Osteocyte (in vitro differentiated cells): Measurements from ENCODE around the gene LIPA. TPM values are rescaled to one million over a fixed set of nuclear protein-coding genes. Genes with fewer than 3 reads are reported as not detected.
"Not testable (repeated sequence)": the region's sequence is repeated elsewhere in the genome, so short reads cannot be mapped to it uniquely, and the experiment has no call there.

Source experiments
- DNase-seq: peaks from one replicate; pipeline ENCODE4 v3.0.0; 2021; ENCODE audit warnings: mixed read lengths; ENCODE audit not compliant: unreplicated experiment; ENCODE audit errors: extremely low spot score
- H3K27ac Mint-ChIP-seq: one replicate; pipeline ENCODE4 v1.8.0; 2021; ENCODE audit warnings: mild to moderate bottlenecking, mixed read lengths; ENCODE audit not compliant: unreplicated experiment
- H3K27me3 Mint-ChIP-seq: one replicate; pipeline ENCODE4 v1.8.0; 2021; ENCODE audit warnings: mixed read lengths; ENCODE audit not compliant: unreplicated experiment
- H3K36me3 Mint-ChIP-seq: one replicate; pipeline ENCODE4 v1.8.0; 2021; ENCODE audit warnings: mixed read lengths; ENCODE audit not compliant: unreplicated experiment
- H3K4me1 Mint-ChIP-seq: one replicate; pipeline ENCODE4 v1.8.0; 2021; ENCODE audit warnings: mixed read lengths; ENCODE audit not compliant: unreplicated experiment
- H3K4me3 Mint-ChIP-seq: one replicate; pipeline ENCODE4 v1.8.0; 2021; ENCODE audit warnings: mild to moderate bottlenecking, moderate library complexity, mixed read lengths; ENCODE audit not compliant: unreplicated experiment
- H3K9me3 Mint-ChIP-seq: one replicate; pipeline ENCODE4 v1.8.0; 2021; ENCODE audit warnings: mixed read lengths; ENCODE audit not compliant: unreplicated experiment
- total RNA-seq: library from RNA; stranded (reverse); gene quantifications from 2 replicates; pipeline ENCODE4 v1.2.1, GENCODE V29; 2021
- TF ChIP-seq, protein P1 (sequence below): fragments of 200-600 bp; sonication (generic); IDR thresholded peaks from 2 replicates; pipeline ENCODE4 v1.5.0; 2021; ENCODE audit warnings: antibody characterized with exemption, mild to moderate bottlenecking, moderate library complexity

LIPA gene
- total RNA-seq, 1 donor from 2014 or later = 36.9 TPM

DNA sequence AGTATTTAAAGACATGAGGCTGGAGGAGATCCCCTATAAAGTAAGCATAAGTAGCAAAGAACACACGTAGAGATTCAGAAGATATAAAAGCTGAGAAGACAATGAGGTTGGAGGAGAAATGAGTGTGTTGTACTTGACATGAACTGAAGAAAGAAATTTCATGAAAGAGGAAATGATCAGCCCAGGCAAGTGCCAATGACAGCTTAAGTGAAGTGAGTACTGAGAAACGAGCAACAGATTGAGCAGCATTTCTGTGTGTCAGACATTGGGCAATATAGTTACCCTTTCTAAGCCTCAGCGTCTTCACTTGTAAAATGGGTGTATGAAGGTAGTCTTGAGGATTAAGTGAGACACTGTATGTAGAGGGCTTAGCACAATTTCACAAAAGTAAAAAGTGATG, 4.8 kb upstream of the LIPA start:
- H3K4me1 Mint-ChIP-seq = peaks cover 8% of the 10 kb centered on the region
- DNase-seq = no peak
- no peak overlapping the region for H3K27ac Mint-ChIP-seq
- peaks cover 32% of the 10 kb centered on the region for H3K27me3 Mint-ChIP-seq
- no peaks in the 10 kb centered on the region for H3K36me3 Mint-ChIP-seq
- TF ChIP-seq, protein P1, sequence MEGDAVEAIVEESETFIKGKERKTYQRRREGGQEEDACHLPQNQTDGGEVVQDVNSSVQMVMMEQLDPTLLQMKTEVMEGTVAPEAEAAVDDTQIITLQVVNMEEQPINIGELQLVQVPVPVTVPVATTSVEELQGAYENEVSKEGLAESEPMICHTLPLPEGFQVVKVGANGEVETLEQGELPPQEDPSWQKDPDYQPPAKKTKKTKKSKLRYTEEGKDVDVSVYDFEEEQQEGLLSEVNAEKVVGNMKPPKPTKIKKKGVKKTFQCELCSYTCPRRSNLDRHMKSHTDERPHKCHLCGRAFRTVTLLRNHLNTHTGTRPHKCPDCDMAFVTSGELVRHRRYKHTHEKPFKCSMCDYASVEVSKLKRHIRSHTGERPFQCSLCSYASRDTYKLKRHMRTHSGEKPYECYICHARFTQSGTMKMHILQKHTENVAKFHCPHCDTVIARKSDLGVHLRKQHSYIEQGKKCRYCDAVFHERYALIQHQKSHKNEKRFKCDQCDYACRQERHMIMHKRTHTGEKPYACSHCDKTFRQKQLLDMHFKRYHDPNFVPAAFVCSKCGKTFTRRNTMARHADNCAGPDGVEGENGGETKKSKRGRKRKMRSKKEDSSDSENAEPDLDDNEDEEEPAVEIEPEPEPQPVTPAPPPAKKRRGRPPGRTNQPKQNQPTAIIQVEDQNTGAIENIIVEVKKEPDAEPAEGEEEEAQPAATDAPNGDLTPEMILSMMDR = no peak
- H3K9me3 Mint-ChIP-seq = no peaks in the 10 kb centered on the region
- H3K4me3 Mint-ChIP-seq = no peak overlapping the region

DNA sequence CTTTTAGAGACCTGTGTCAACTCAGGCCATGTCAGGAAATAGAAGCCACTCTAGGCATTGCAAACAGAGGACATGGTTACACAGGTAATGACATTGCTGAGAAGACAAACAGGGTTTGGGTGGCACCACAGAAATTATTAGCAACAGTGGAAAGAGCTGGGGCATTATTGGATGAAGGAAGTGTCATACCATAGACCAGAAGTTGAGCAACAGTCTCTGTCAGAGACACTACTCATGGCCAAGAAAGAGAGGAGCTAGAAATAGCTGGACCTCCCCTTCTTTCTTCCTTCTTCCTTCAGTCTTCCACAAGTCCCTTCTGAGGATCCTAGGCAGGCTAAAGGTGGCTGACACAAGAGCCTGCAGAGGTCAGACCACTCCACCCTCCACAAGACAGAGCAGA, 4.2 kb upstream of the LIPA start:
- DNase-seq = no peak
- Mint-ChIP-seq H3K9me3 (no peaks in the 10 kb centered on the region), H3K36me3 (no peaks in the 10 kb centered on the region), H3K27ac (no peak overlapping the region), H3K4me1 (peaks cover 10% of the 10 kb centered on the region), H3K4me3 (no peak overlapping the region), H3K27me3 (peaks cover 32% of the 10 kb centered on the region)
- TF ChIP-seq, protein P1 = no peak

DNA sequence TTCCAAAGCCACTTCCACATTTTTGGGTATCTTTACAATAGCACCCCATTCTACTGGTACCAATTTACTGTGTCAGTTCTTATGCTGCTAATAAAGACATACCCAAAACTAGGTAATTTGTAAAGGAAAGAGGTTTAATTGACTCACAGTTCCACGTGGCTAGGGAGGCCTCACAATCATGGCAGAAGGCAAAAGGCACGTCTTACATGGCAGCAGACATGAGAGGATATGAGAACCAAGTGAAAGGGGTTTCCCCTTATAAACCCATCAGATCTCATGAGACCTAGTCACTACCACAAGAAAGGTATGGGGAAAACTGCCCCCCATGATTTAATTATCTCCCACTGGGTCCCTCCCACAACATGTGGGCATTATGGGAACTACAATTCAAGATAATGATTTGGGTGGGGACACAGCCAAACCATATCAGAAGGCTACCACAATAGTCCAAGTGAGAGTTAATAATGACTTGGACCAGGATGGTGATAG, 3.6 kb upstream of the LIPA start:
- not testable (repeated sequence) for H3K4me1 Mint-ChIP-seq, DNase-seq, H3K36me3 Mint-ChIP-seq, H3K9me3 Mint-ChIP-seq, H3K4me3 Mint-ChIP-seq, H3K27ac Mint-ChIP-seq
- H3K27me3 Mint-ChIP-seq = peaks cover 32% of the 10 kb centered on the region

DNA sequence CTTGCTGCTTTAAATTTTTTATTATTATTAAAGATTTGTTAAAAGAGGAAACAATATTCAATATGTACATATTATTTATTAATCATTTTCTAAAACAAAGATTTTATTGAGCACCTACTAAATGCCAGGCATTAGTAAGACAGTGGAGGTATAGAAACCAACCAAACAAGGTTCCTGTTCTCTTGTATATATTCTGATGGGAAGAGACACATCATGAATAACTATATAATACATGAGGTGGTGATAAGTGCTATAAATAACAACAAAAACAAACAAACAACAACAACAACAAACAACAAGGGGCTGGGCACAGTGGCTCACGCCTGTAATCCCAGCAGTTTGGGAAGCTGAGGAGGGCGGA, 630 bp upstream of the LIPA start:
- no peak overlapping the region for H3K4me3 Mint-ChIP-seq
- no peak overlapping the region for H3K27ac Mint-ChIP-seq
- TF ChIP-seq, protein P1 = no peak

DNA sequence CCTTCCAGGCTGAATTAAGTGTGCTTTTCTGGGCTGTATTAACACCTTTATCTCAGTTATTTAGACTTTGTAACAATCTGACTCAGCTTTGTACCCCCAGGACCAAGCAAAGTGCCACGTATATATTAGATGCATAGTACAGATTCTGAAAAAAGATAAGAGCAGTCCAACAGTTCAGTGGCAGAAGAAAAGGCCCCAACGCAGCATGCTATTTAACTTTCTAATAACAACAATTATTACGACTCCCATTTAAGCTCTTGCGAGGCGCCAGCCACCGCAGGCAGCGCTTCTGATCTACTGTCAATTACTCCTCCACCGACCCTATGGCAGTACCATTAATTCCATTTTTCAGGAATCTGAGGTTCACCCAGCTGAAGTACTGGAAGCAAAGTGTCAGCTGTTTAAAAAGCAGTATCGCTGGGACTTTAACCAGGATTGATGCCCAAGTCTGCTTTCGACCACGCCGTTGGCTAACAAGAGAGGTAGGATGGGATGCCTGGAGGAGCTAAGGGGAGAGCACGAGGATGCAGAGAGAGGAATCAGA, 638 bp downstream of the LIPA start:
- Mint-ChIP-seq H3K4me3 (peak overlapping the region; percentile 80), H3K9me3 (no peaks in the 10 kb centered on the region), H3K27me3 (peaks cover 6% of the 10 kb centered on the region), H3K36me3 (no peaks in the 10 kb centered on the region), H3K4me1 (peaks cover 8% of the 10 kb centered on the region), H3K27ac (peak overlapping the region; percentile 71)
- no peak for DNase-seq
- TF ChIP-seq, protein P1 = no peak

More for the DNA sequence above, 630 bp upstream of the LIPA start:
- no peak for DNase-seq
- no peaks in the 10 kb centered on the region for H3K9me3 Mint-ChIP-seq
- peaks cover 12% of the 10 kb centered on the region for H3K27me3 Mint-ChIP-seq
- H3K4me1 Mint-ChIP-seq = peaks cover 8% of the 10 kb centered on the region
- H3K36me3 Mint-ChIP-seq = no peaks in the 10 kb centered on the region

DNA sequence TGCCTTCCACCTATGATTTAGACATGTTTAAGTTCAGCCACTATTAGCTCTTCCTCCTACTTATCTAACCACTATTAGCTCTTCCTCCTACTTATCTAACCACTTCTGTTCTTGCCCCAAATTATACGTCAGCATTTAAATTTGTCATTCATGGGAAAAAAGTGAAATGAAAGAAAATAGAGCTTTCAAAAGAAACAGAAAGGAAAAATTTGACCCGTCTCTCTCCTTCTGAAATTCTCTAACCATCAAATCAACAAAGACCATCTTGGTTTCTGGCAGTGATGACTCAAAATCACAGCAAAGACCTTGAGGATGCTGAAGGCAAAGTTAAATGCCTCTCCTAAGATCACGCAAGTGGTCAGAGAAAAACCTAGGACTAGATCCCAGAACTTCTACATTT, 2.6 kb downstream of the LIPA start:
- Mint-ChIP-seq H3K4me1 (peaks cover 8% of the 10 kb centered on the region), H3K27me3 (no peaks in the 10 kb centered on the region), H3K36me3 (no peaks in the 10 kb centered on the region), H3K9me3 (no peaks in the 10 kb centered on the region), H3K27ac (no peak overlapping the region), H3K4me3 (no peak overlapping the region)
- TF ChIP-seq, protein P1 = no peak
- no peak for DNase-seq

DNA sequence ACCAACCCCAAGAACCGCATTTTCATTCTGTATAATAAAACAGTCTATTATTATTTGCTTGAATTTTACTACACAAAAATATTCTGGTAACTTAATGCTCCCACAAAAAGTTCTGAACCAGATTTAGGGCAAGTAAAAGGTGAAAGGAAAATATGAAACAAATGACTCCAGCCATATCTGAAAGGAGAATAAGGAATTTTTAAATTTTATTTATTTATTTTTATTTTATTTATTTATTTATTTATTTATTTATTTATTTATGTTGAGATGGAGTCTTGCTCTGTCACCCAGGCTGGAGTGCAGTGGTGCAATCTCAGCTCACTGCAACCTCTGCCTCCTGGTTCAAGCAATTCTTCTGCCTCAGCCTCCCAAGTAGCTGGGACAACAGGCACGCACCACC, 4.0 kb downstream of the LIPA start:
- H3K4me1 Mint-ChIP-seq, H3K9me3 Mint-ChIP-seq, H3K27ac Mint-ChIP-seq, DNase-seq, H3K4me3 Mint-ChIP-seq, H3K36me3 Mint-ChIP-seq, H3K27me3 Mint-ChIP-seq: not testable (repeated sequence)
